GM19455 (cell line): ENCODE measurements around the gene RNF128.
"Not testable (repeated sequence)": the region's sequence is repeated elsewhere in the genome, so short reads cannot be mapped to it uniquely, and the experiment has no call there.

Source experiments
- ATAC-seq: cut with Tn5 transposase; IDR thresholded peaks from one replicate; pipeline ENCODE4 v1.9.1; 2021; ENCODE audit not compliant: unreplicated experiment

The RNF128 gene

GRCh38 chrX:106742805-106743204 is 16.3 kb downstream of the RNF128 start:
- ATAC-seq: no peak

GRCh38 chrX:106748377-106748776 is 21.9 kb downstream of the RNF128 start:
- ATAC-seq: no peak

GRCh38 chrX:106751407-106751806 is 24.9 kb downstream of the RNF128 start:
- no peak for ATAC-seq

GRCh38 chrX:106752101-106752678 is 25.7 kb downstream of the RNF128 start:
- ATAC-seq: no peak

GRCh38 chrX:106769288-106769687 is 42.8 kb downstream of the RNF128 start:
- not testable (repeated sequence) for ATAC-seq

- ATAC-seq: no peak
Measured at GRCh38 chrX:106774981-106775380, 48.5 kb downstream of the RNF128 start.

- ATAC-seq: no peak
Measured at GRCh38 chrX:106780264-106780663, 53.8 kb downstream of the RNF128 start.

- ATAC-seq: no peak
Measured at GRCh38 chrX:106780664-106781377, 54.3 kb downstream of the RNF128 start.

GRCh38 chrX:106783716-106784115 is 57.2 kb downstream of the RNF128 start:
- no peak for ATAC-seq

GRCh38 chrX:106791495-106791894 is 65.0 kb downstream of the RNF128 start:
- ATAC-seq: no peak

GRCh38 chrX:106802063-106802387 is 75.5 kb downstream of the RNF128 start:
- ATAC-seq: peak; percentile 26

- peak; percentile 96 for ATAC-seq
Measured at GRCh38 chrX:106802388-106803275, 76.1 kb downstream of the RNF128 start, which contains the start of gene TBC1D8B. TSS of gene TBC1D8B (plus strand) at chrX:106802673. CDS start at chrX:106802854, 181 bp downstream.

- no peak for ATAC-seq
Measured at GRCh38 chrX:106811131-106811910, 84.8 kb downstream of the RNF128 start.

GRCh38 chrX:106812930-106813329 is 86.4 kb downstream of the RNF128 start:
- ATAC-seq: not testable (repeated sequence)

- ATAC-seq: not testable (repeated sequence)
Measured at GRCh38 chrX:106814093-106814492, 87.6 kb downstream of the RNF128 start.
